Activated T-cell treated with anti-CD3 and anti-CD28 coated beads for 4 hours (primary cell): ENCODE measurements around the gene RPUSD1.
"Not testable (repeated sequence)": the region's sequence is repeated elsewhere in the genome, so short reads cannot be mapped to it uniquely, and the experiment has no call there.

Experiments
- DNase-seq: peaks from one replicate; pipeline ENCODE4 v3.0.0-alpha.2; 2020

RPUSD1 gene, protein sequence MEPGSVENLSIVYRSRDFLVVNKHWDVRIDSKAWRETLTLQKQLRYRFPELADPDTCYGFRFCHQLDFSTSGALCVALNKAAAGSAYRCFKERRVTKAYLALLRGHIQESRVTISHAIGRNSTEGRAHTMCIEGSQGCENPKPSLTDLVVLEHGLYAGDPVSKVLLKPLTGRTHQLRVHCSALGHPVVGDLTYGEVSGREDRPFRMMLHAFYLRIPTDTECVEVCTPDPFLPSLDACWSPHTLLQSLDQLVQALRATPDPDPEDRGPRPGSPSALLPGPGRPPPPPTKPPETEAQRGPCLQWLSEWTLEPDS

GRCh38 chr16:787978-788398 lies at the start of gene RPUSD1:
RPUSD1 (minus strand) TSS chr16:788381; CDS start chr16:787737, 644 bp downstream.
- DNase-seq: no peak

GRCh38 chr16:836822-837221 lies 48.6 kb upstream of the RPUSD1 start:
- not testable (repeated sequence) for DNase-seq

- DNase-seq: no peak
These were observed 48.0 kb upstream of the RPUSD1 start for GRCh38 chr16:836221-836620.

GRCh38 chr16:835373-835772 lies 47.2 kb upstream of the RPUSD1 start:
- no peak for DNase-seq

- no peak for DNase-seq
These were observed 45.2 kb upstream of the RPUSD1 start for GRCh38 chr16:833411-833810.

DNA sequence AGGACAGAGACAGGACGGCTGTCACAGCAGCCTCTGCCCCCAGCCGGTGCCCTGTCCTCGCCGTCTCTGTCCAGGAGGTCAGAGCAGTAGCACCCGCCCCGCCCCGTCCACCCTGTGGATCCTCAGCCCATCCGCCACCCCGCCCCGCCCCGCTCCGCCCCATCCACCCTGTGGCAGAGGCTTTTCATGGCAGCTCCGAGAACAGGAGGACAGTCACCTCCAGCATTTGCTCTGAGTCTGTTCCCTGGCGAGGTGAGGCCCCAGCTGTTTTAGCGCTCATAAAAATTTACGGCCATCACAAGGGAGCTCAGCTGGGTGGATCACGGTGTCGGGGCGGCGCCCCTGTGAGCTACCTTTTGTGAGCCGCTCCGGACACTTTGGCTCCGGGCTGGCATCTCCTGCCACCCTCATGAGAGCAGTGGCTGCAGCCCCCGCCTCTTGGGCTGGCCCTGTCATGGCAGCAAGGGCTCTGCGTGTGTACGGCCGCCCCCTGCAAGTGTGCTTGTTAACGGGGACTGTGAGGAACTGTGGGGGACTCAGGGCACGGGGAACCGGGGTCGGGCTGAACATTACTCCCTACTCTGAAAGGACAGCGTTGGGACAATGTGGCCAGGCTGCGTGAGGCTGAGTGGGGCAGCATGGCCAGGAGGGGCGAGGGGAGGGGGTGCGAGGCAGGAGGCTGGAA lies 44.6 kb upstream of the RPUSD1 start:
- DNase-seq: no peak

GRCh38 chr16:831571-832413 lies 43.6 kb upstream of the RPUSD1 start:
- DNase-seq: no peak

GRCh38 chr16:830871-831570 lies 42.8 kb upstream of the RPUSD1 start:
- no peak for DNase-seq

- DNase-seq: no peak
These were observed 42.1 kb upstream of the RPUSD1 start for GRCh38 chr16:830107-830870.

GRCh38 chr16:828891-829290 lies 40.7 kb upstream of the RPUSD1 start:
- DNase-seq: no peak

DNA sequence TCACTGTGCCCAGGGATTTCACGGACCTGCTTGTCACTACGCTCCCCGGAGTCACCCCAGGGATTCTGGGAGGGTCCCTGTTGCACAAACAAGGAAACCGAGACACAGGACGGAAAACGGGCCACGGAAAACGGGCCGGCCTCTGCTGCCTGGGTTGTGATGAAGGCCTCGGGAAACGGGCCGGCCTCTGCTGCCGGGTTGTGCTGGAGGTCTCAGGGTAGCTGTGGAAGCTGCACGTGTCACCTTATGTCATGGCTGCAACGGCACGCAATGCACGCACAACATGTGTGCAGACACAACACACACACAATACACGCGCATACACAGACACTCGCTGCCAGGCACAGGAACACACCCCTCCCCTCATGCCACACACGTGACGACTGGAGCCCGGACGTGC lies 39.3 kb upstream of the RPUSD1 start:
- DNase-seq: no peak

- DNase-seq: no peak
These were observed 37.3 kb upstream of the RPUSD1 start for GRCh38 chr16:825341-826061.

DNA sequence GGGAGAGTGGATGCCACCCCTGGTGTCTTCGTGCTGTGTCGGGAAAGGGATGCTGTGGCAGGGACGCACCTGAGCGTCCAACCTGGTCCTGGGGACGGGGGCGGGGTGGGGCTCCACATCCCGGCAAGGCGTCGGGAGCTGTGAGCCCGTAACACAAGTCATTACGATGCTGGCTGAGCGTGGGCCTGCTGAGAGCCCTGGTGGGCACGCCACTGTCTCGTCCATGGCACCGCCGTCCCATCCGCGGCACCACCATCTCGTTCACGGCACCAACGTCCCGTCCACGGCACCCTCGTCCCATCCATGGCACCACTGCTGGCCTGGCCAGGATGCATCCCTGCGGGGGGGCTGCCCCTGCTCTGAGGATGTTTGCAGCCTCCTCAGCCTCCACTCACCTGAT lies 36.4 kb upstream of the RPUSD1 start:
- DNase-seq: no peak

DNA sequence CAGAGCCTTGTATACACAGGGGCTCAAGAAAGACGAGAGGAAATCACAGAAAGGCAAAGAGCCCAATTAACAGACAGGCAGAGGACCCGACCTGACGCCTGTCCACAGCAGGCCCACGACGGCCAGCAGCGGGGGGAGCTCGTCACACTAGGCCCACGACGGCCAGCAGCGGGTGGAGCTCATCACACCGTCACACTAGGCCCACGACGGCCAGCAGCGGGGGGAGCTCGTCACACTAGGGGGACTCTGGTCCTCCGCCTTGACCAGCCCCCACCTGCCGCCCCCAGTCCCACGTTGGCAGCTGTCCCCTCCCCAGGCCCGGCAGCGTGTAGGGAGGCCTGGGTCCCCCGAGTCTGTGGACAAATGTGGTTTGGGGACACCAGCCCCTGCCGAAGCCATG lies 36.0 kb upstream of the RPUSD1 start:
- no peak for DNase-seq

DNA sequence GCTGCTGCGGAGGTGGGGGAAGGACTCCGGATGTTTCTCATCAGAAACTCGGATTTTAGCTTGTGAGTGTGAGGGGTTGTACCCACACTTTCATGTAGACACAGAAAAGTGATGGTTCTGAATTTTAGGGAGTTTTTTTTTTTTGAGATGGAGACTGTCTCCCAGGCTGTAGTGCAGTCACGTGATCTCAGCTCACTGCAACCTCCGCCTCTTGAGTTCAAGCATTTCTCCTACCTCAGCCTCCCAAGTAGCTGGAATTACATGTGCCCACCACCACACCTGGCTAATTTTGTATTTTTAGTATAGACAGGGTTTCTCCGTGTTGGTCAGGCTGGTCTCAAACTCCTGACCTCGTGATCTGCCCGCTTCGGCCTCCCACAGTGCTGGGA lies 34.7 kb upstream of the RPUSD1 start:
- DNase-seq: no peak

GRCh38 chr16:822174-822908 lies 34.2 kb upstream of the RPUSD1 start:
- DNase-seq: no peak

- DNase-seq: no peak
These were observed 33.6 kb upstream of the RPUSD1 start for GRCh38 chr16:821751-822150.

- no peak for DNase-seq
These were observed 32.6 kb upstream of the RPUSD1 start for GRCh38 chr16:820748-821147.

DNA sequence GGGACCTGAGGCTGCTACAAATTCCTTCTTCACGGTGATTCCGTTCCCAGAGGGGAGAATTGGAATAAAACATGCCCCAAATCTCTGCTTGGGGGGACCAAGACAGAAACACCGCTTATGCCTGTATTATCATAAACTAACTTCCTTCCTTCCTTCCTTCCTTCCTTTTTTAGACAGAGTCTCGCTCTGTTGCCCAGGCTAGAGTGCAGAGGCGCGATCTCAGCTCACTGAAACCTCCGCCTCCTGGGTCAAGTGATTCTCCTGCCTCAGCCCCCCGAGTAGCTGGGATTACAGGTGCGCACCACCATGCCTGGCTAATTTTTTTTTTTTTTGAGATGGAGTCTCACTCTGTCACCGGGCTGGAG lies 31.8 kb upstream of the RPUSD1 start:
- not testable (repeated sequence) for DNase-seq

DNA sequence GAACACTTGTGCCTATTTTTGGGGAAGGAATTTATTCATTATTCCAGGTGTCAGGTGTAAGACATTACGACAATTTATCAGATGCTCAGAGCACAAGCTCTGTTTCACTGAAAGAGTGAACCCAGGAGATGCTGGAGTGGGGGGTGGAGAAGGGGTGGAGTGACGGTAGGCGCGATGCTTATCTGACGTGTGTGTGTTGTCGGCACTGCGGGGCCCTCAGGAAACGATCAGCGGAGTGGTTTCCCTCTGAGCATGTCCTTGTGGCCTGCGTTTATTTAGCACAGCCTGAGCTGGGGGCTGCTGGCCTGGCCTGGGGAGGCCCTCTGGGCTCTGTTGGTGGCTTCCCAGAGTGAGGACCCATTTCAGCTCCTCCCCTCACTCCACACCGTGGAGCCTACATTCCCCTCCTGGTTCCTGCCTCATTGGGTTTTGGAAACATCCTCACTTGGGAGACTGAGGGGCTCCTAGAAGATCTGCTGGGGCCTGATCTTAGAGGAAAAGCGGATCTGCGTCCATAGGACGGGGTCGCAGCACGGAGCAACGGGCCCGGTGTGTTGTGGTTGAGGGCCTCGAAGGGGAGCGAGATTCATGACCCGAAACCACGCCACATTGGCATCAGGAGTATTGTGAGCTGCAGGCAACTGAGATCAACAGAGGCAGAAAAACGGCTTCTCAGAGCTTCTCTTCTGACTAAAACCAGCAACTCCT lies 31.3 kb upstream of the RPUSD1 start:
- no peak for DNase-seq
